GM19438 (cell line): Measurements from ENCODE around the gene TINAGL1.
A peak's percentile ranks its signal among the peaks of the same experiment; 100 is the strongest.

Experiments used
- ATAC-seq: cut with Tn5 transposase; IDR thresholded peaks from one replicate; pipeline ENCODE4 v1.9.1; 2021; ENCODE audit warnings: low read depth; ENCODE audit not compliant: unreplicated experiment

The TINAGL1 gene, protein sequence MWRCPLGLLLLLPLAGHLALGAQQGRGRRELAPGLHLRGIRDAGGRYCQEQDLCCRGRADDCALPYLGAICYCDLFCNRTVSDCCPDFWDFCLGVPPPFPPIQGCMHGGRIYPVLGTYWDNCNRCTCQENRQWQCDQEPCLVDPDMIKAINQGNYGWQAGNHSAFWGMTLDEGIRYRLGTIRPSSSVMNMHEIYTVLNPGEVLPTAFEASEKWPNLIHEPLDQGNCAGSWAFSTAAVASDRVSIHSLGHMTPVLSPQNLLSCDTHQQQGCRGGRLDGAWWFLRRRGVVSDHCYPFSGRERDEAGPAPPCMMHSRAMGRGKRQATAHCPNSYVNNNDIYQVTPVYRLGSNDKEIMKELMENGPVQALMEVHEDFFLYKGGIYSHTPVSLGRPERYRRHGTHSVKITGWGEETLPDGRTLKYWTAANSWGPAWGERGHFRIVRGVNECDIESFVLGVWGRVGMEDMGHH

DNA sequence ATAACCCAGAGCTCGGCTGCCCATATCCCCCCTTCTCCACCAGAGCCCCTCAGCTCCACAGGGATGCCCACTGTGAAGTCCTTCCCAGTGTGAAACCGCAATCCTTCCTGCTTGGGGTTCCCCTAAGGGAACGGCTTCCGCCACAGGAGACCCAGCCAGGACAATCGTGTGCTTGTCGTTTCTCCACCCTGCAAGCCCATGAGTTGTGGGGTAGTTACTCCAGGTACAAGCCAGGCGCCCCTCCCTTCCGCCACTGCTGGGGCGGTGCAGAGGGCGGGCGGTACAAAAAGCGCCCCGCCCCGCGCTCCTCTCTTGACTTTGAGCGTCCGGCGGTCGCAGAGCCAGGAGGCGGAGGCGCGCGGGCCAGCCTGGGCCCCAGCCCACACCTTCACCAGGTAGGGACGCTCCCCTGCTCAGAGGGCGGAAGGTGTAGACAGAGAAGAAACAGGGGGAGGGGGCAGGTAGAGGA lies at the start of gene TINAGL1:
Gene TINAGL1, plus strand, starts transcription at position 315 of the 469 bp plus-strand sequence. CDS start 634 bp downstream, outside the sequence.
- ATAC-seq = no peak

DNA sequence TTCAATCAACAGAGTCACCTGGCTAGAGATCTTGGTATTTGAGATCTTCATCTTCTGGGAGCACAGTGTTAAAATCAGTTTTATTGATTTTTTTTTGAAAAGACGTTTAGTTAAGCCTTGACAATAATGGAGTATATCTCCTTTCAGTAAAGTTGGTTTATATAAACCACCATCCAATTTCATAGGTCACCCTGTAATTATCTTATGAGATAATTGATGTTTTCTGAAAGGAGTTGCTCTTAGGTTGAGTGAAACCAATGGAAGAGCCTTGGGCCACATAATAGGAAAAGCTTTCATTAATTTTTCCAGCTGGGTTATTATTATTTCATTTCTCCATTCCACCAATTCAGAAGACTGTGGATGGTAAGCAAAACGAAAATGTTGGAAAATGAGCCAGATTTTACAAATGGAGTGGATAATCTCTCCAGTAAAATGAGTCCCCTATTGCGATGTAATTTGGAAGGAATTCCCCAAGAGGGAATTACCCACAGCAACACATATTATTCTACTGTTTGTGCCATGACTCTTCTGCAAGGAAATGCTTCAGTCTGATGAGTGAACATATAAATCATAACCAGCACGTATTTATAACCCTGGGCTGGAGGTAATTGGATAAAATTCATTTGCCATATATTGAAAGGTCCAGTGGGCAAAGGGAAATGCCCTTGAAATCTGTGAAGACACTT lies 46.2 kb upstream of the TINAGL1 start:
- no peak for ATAC-seq

DNA sequence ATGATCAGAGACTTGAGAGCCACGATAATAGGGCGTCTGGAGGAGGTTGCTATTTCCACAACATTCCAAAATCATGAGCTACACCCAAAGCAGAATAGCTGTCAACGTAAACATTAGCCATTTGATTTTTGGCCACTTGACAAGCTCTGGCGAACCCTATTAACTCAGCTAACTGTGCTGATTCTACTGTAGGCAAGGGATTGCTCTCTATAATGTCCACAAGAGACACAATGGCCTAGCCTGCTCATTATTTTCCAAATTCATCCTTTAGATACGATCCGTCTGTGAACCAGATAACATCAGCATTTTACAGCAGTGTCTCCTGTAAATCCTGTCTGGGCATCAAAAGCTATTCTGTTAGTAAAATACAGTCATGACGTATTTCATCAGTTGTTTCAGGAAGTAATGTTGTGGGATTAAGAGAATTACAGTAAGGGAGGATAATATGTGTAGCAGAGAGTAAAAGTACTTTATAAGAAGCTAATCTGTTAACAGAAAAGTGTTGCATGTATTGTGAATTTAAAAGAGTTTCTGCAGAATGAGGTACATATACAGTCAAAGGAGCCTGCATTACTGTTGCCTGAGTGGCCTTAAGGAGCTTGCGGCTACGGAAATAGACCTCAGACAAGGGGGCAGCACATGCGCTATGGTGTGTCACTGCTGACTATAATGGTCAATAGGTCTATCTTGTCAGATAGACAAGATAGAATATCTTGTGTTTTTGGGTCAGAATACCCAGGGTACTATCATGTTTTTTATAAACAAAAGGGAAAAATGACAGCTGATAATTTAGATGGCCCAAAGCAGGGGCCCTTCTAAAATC lies 44.9 kb upstream of the TINAGL1 start:
- ATAC-seq = no peak

DNA sequence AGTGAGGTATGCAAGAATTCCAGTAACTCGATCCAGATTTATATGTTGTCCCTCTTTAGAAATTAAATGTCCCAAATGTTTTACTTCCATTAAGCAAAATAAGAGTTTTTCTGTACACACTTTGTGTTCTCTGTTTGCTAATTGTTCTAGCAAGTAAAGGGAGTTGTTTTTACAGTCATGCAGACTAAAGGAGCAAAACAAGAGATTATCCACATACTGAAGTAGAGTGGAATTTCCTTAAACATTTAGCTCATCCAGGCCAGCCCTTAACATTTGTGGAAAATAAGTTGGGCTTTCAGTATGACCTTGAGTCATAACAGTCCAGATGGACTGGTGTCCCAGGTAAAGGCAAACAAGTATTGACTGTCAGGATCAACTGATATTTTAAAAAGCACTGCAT lies 44.1 kb upstream of the TINAGL1 start:
- no peak for ATAC-seq

DNA sequence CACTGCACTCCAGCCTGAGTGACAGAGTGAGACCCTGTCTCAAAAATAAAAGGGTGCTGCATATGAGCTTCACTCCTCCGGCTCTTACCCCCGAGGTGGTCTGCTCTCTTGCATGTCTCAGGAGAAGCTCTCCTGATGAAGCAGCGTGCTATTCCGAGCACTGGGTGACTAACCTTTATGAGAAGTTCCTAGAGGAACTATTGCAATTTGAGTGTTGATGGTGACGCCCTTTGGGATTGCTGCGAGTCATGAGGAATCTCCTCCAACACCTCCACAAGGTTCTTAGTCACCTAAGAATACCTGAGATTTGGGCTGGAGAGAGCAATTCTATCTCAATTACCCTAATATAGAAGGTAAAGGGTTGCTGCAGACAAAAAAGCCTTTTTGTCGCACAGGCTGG lies 40.8 kb upstream of the TINAGL1 start:
- no peak for ATAC-seq

DNA sequence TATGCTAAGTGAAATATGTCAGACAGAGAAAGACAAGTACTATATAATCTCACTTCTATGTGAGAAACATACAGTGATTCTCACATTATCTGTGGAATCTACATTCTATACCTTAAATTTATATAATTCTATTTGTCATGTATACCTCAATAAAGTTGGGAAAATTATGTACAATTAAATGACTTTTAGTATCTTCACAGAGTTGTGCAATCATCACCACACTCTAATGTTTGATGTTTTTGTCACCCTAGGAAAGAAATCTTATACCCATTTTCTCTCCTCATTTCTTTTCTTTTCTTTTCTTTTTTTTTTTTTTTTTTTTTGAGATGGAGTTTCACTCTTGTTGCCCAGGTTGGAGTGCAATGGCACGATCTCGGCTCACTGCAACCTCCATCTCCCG lies 37.0 kb upstream of the TINAGL1 start:
- no peak for ATAC-seq

DNA sequence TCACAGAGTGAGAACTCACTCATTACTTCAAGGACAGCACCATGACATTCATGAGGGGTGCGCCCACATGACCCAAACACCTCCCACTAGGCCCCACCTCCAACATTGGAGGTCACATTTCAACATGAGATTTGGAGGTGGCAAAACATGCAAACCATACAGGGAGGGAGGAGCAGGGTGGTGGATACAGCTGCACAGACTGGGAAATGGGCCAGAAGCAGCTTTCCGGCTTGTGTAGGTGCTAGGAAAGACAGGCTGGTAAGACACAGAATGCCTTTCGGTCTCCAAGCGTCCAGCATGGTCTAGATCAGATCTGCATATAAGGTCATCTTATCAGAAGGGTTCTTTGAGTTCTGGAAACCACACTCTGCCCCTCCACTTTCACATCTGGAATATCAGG lies 35.1 kb upstream of the TINAGL1 start:
- no peak for ATAC-seq

DNA sequence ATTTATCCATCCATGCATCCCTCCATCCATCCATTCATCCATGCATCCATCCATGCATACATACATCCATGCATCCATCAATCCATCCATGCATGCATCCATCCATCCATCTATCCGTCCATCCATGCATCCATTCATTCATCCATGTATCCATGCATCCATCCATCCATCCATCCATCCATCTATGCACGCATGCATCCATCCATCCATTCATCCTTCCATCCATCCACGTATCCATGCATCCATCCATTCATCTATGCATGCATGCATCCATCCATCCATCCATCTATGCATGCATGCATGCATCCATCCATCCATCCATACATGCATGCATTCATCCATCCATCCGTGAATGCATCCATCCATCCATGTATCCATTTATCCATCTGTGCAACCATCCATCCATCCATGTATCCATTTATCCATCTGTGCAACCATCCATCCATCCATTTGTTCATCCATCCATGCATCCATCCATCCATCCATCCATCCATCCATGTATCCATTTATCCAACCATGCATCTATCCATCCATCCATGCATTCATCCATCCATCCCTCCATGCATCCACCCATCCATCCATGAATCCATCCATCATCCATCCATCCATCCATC lies 30.3 kb upstream of the TINAGL1 start:
- no peak for ATAC-seq

DNA sequence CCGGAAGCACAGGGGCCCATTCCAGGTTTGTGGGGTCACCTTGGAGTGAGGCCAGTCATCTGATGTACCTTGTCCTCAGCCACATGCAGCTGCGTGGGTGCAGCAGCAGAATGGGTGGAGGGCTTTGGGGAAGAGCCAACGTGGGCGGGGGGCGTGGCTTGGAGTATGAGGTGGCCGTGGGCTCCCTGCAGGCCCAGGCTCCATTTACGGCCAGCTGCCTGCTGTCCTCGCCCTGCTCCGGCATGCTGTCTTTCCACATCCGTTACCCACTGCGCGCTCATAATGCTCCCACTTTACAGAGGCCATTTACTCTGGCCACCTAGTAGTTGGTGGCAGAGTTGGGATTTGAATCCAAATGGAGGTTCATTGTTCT lies 27.8 kb upstream of the TINAGL1 start:
- no peak for ATAC-seq

DNA sequence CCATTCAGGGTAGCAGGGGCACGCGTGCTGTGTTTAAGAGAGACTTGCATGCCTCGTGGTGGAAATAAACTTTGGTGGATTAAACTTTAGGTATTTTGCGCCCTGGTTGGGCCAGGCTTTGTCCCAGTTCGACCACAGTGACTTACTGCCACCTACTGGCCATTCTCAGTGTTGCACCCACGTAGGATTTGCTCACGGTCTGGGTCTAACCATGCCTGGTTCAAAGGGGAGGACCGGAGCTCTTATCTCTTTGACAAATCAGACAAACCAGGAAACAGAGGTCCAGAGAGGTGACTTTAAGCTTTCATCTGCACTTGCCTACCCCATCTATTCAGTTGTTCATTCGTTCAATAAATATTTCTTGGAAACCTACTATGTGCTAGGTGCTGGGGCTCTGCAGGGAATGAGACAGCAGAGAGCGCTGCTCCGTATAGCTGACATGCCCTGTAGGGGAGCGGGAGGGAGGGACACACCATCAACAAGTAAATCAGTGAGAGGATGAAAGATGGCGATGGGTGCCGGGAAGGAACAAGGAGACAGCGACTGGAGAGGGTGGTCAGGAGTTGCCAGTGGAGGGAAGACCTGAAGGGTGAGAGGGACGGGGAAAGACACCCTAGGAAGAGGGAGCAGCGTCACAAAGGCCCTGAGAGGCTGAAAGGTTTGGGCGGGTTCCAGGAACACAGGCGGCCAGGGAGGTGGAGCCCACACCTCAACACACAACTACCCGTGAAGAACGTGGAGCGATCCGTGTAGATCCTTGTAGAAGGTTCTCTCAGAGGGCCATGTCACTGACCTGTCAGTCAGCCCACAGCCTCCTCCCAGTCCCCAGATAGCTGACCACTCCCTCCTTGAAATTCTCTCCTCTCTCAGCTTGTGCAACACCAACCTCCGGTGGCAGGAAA lies 27.2 kb upstream of the TINAGL1 start:
- ATAC-seq = peak; percentile 59

DNA sequence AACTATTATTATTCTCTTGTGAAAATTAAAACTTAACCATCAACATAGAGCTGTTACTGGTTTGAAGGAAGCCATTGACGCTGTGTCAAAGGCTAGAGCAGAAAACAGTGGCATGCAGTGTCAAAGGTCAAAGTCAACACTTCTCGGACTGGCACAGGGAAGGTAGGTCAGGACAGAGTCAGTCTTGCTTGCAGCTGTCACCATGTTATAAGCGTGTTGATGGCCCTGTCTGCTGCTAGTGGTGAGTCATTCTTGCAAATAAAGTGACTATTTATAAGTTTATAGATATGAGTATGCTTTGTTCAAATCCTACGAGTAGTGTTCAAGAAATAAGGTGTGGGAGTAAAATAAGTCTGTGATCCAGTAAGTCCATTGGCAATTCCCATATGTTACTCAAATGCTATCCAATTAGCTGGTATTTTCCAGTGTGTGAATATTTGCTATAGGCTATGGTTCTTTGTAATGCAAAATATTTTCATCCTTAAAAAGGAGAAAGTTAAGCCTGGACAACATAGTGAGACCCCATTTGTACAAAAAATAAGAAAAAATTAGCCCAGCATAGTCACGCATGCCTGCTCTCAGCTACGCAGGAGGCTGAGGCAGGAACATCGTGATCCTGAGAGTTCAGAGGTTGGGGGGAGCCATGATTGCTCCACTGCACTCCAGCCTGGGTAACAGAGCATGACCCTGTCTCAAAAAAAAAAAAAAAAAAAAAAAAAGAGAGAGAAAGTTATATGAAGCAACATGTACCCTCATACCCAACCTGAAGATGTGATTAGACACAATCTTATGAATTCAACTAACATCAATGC lies 26.3 kb upstream of the TINAGL1 start:
- no peak for ATAC-seq

DNA sequence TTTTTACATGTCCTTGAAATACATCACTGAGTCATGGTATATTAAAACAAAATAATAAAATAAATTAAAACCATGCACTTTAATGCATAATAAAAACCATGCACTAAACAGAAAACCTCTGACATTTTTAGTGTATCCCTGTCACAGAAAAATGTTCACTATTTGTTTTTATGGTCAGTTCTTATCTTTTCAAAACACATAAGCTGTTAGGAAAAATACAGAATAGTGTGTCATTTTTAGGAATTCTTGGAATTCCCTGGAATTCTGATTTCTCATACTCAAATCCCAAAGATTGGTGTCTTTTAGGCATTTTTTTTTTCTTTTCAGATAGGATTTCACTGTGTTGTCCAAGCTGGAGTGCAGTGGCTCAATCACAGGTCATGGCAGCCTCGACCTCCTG lies 25.1 kb upstream of the TINAGL1 start:
- ATAC-seq = no peak

DNA sequence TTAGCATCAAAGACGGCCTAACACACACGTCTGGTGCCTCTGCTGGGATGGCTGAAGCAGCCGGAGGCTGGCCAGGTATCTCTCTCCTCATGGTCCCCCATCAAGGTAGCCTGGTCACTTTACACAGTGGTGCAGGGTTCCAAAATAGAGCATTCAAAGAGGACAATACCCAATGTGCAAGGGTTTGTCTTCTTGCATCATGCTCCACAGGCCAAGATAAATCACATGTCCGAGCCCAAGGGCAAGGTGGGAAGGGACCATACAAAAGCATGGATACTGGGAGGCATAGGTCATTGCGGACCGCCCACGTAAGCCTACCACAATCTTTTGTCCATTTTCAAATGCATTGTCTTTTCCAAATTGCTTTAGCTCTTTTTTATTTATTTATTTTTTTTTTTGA lies 23.8 kb upstream of the TINAGL1 start:
- ATAC-seq = no peak

DNA sequence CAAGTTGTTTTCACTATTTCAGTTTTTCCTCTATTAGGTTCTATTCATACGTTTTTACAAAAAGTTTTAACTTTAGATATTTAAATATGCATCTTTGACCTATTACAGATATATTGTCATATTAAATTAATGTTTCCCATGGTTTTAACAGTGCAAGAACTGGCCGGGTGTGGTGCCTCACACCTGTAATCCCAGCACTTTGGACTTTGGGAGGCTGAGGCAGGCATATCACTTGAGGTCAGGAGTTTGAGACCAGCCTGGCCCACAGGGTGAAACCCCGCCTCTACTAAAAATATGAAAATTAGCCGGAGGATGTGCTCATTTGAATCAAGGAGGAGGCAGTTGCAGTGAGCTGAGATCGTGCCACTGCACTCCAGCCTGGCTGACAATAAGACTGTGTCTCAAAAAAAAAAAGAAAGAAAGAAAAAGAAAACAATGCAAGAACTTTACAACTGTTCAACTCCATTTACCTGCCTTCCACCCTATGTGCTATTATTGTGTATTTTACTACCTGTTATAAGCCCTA lies 19.8 kb upstream of the TINAGL1 start:
- ATAC-seq = no peak

DNA sequence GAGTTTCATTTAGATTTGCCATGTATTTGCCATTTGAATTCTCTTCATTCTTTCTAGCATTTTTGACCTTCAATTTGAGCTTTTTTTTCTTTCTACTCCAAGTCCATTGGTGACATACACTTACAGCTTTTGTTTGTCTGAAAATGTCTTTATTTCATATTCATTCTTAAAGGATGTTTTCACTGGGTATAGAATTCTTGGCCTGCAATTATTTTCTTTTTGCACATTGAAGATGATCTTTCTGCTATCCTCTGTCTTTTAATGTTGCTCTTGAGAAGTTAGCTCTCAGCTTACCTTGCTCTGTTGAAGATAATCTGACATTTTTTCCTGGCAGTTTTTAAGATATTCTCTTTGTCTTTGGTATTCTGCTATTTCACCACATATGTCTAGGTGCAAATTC lies 16.6 kb upstream of the TINAGL1 start:
- ATAC-seq = no peak

DNA sequence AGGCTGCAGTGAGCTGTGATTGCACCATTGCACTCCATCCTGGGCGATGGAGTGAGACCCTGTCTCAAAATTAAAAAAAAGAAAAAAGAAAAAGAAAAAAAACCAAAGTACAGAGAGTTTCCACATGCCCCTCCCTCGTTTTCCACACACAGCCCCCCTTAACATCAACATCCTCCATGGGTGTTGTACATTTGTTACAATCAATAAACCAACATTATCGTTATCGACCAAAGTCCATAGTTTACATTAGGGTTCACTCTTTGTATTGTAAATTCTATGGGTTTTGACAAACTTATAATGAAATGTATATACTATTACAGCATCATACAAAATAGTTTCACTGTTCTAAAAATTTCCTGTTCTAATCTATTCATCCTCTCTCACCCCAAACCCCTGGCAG lies 15.9 kb upstream of the TINAGL1 start:
- ATAC-seq = no peak

DNA sequence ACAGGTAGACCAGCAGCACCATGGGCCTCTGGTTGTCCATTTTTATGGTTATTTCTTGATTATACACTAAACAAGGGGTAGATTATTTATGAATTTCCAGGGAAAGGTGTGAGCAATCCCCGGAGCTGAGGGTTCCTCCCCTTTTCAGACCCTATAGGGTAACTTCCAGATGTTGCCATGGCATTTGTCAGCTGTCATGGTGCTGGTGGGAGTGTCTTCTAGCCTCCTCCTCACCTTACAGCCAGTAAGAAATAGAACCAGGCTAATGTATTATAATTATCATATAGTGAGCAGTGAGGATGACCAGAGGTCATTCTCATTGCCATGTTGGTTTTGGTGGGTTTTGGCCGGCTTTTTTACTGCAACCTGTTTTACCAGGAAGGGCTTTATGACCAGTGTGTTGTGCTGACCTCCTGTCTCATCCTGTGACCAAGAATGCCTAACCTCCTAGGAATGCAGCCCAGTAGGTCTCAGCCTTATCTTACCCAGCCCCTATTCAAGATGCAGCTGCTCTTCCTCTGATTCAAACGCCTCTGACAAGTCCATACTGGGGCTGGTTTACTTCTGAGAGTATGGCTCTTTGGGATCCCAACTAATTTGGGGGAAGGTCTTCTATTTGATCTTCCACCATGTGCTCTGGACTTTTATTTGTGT lies 13.5 kb upstream of the TINAGL1 start:
- ATAC-seq = no peak

DNA sequence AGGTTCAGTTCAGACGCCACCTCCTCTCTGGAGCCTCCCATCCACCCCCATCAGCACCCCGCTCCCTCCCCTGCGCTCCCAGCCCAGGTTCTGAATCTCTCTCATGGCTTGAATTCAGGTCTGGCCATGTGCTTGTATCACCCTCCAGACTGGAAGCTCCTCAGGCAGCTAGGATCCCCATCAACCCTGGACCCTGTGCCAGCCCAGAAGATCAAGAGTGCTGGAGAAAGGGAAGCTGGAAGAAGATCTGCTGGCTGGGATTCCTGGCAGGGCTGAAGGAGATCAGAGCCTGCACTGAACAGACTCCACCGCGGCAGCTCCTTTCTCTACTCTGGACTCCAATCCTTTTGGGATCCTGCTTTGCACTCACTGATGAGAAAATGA lies 11.7 kb upstream of the TINAGL1 start:
- ATAC-seq = no peak
